Panc1 (cell line): ENCODE results near the gene NCAPG2. TPM values are rescaled to one million over a fixed set of nuclear protein-coding genes. Genes with fewer than 3 reads are reported as not detected.

ENCODE experiments used
- ATAC-seq: fragments of 200-7000 bp; cut with Tn5 transposase; 2 replicates; pipeline ENCODE4 v1.9.1; 2020; ENCODE audit warnings: mild to moderate bottlenecking, moderate library complexity
- BruUV-seq: library from RNA; stranded (reverse); fragments of 400-500 nt; replicated peaks from 2 replicates; lab custom pipeline; 2021; lab: Mats Ljungman, UMichigan
- CTCF ChIA-PET: fragments of 300-600 bp; sonication (Branson Sonifier 250); formaldehyde crosslinking; loops from one replicate; lab custom pipeline; 2022; ENCODE audit warnings: antibody characterized with exemption; lab: Charles Lee
- POLR2A ChIA-PET: fragments of 300-600 bp; sonication (Branson Sonifier 250); formaldehyde crosslinking; loops from one replicate; lab custom pipeline; 2022; ENCODE audit warnings: antibody characterized with exemption; lab: Charles Lee
- DNase-seq: peaks from one replicate; pipeline ENCODE4 v3.0.0-alpha.2; 2010; ENCODE audit warnings: low read depth, low spot score
- H3K27ac ChIP-seq: 2 replicates; pipeline ENCODE4 v1.5.1; 2011; ENCODE audit warnings: mild to moderate bottlenecking, low read length, inconsistent platforms
- H3K27me3 ChIP-seq: fragments of 200-500 bp; sonication (Bioruptor generic); 2 replicates; pipeline ENCODE4 v1.6.0; 2014; ENCODE audit warnings: low read length, inconsistent platforms; ENCODE audit not compliant: control insufficient read depth, insufficient read depth
- H3K36me3 ChIP-seq: fragments of 200-500 bp; sonication (Bioruptor generic); 2 replicates; pipeline ENCODE4 v1.5.1; 2014; ENCODE audit warnings: inconsistent platforms, mild to moderate bottlenecking, low read length, moderate library complexity; ENCODE audit not compliant: control insufficient read depth, insufficient read depth
- H3K4me1 ChIP-seq: 2 replicates; pipeline ENCODE4 v1.5.1; 2011; ENCODE audit warnings: inconsistent platforms, mild to moderate bottlenecking, low read length, moderate library complexity; ENCODE audit not compliant: control insufficient read depth, insufficient read depth
- H3K4me3 ChIP-seq, 2 experiments: 2 replicates each; pipeline ENCODE4 v1.5.1; 2011 to 2012; ENCODE audit warnings: low read depth in 2 of 2, low read length in 2 of 2, mild to moderate bottlenecking in 2 of 2, inconsistent platforms in 1 of 2, moderate library complexity in 1 of 2
- H3K9me3 ChIP-seq: fragments of 200-500 bp; sonication (Bioruptor generic); 2 replicates; pipeline ENCODE4 v1.5.1; 2014; ENCODE audit warnings: low read depth, mild to moderate bottlenecking, inconsistent platforms, low read length, moderate library complexity; ENCODE audit not compliant: control insufficient read depth, insufficient read depth
- CTCF ChIP-seq: fragments of 450-650 bp; IDR thresholded peaks from 2 replicates; pipeline ENCODE4 v1.5.1; 2017; ENCODE audit warnings: mild to moderate bottlenecking
- POLR2AphosphoS5 ChIP-seq: IDR thresholded peaks from 2 replicates; pipeline ENCODE4 v1.6.1; 2012; ENCODE audit warnings: mild to moderate bottlenecking, low read depth, low read length, moderate library complexity
- REST ChIP-seq, 2 experiments: IDR thresholded peaks; 2 replicates each; pipeline ENCODE4 v1.6.1; 2011 to 2012; ENCODE audit warnings: low read depth in 2 of 2, control low read depth in 1 of 2, low read length in 1 of 2, mild to moderate bottlenecking in 1 of 2, moderate library complexity in 1 of 2; ENCODE audit not compliant: insufficient read depth in 1 of 2
- SIN3A ChIP-seq: IDR thresholded peaks from 2 replicates; pipeline ENCODE4 v1.6.1; 2012; ENCODE audit warnings: low read depth, mild to moderate bottlenecking, low read length, moderate library complexity, borderline replicate concordance; ENCODE audit not compliant: insufficient read depth
- TCF7L2 ChIP-seq: IDR thresholded peaks from 2 replicates; pipeline ENCODE4 v1.6.1; 2011; ENCODE audit warnings: mild to moderate bottlenecking, low read depth, low read length, inconsistent platforms
- in situ Hi-C: cut with HindIII; loops from 2 replicates; pipeline ENCODE4 v1.10.0; 2016; ENCODE audit warnings: low sequenced_read_pairs, low pct_unique_long_range_greater_than_20kb
- intact Hi-C: fragments of 100-400 bp; cut with micrococcal nuclease; formaldehyde crosslinking; loops from one replicate; pipeline ENCODE4 v1.10.0; 2022; ENCODE audit not compliant: unreplicated experiment
- total RNA-seq: library from RNA; stranded (reverse); gene quantifications from one replicate; pipeline ENCODE4 v1.2.1, GENCODE V29; 2021; ENCODE audit not compliant: unreplicated experiment

The NCAPG2 gene
- total RNA-seq, 1 experiment from 2014 or later = 81.4 TPM

- intact Hi-C loops (no loop called here), in situ Hi-C loops (no loop called here)
- Histone ChIP-seq H3K4me3 (no peak overlapping the region), H3K27me3 (no peaks in the 10 kb centered on the region), H3K36me3 (peaks cover 8% of the 10 kb centered on the region), H3K4me1 (no peaks in the 10 kb centered on the region), H3K9me3 (no peaks in the 10 kb centered on the region), H3K27ac (no peak overlapping the region)
- ChIA-PET POLR2A (no interaction called here), CTCF (no interaction called here)
- TF ChIP-seq CTCF (no peak), POLR2AphosphoS5 (no peak), TCF7L2 (no peak), SIN3A (no peak), REST (IDR thresholded peaks at IDR 0.05; ENCODE audit: insufficient read depth in 1 of 2, low read depth in 2 of 2, low read length in 1 of 2) (no peak)
- BruUV-seq = no TSS peak
- ATAC-seq (no peak), DNase-seq (no peak)
Measured at GRCh38 chr7:158655931-158656441, 48.6 kb downstream of the NCAPG2 start.

- in situ Hi-C loops (no loop called here), intact Hi-C loops (no loop called here)
- no TSS peak for BruUV-seq
Measured at GRCh38 chr7:158655507-158655906, 49.1 kb downstream of the NCAPG2 start.

More at GRCh38 chr7:158655507-158655906, 49.1 kb downstream of the NCAPG2 start:
- no peak for ATAC-seq
- ChIA-PET CTCF (no interaction called here), POLR2A (no interaction called here)
- Histone ChIP-seq H3K36me3 (peaks cover 8% of the 10 kb centered on the region), H3K4me3 (no peak overlapping the region), H3K27ac (no peak overlapping the region), H3K9me3 (no peaks in the 10 kb centered on the region), H3K4me1 (no peaks in the 10 kb centered on the region), H3K27me3 (no peaks in the 10 kb centered on the region)
- TF ChIP-seq TCF7L2 = no peak
- TF ChIP-seq REST (IDR thresholded peaks at IDR 0.05; ENCODE audit: insufficient read depth in 1 of 2, low read depth in 2 of 2, low read length in 1 of 2) = no peak
- no peak for TF ChIP-seq POLR2AphosphoS5
- TF ChIP-seq CTCF = no peak
- no peak for TF ChIP-seq SIN3A
- no peak for DNase-seq
